GM10847 (cell line): ENCODE measurements around the gene SLC22A23.

Experiments
- POLR2A ChIP-seq: IDR thresholded peaks from 2 replicates; pipeline ENCODE4 v1.6.1; 2011; ENCODE audit not compliant: insufficient read length; ENCODE audit errors: extremely low read depth

The SLC22A23 gene

DNA sequence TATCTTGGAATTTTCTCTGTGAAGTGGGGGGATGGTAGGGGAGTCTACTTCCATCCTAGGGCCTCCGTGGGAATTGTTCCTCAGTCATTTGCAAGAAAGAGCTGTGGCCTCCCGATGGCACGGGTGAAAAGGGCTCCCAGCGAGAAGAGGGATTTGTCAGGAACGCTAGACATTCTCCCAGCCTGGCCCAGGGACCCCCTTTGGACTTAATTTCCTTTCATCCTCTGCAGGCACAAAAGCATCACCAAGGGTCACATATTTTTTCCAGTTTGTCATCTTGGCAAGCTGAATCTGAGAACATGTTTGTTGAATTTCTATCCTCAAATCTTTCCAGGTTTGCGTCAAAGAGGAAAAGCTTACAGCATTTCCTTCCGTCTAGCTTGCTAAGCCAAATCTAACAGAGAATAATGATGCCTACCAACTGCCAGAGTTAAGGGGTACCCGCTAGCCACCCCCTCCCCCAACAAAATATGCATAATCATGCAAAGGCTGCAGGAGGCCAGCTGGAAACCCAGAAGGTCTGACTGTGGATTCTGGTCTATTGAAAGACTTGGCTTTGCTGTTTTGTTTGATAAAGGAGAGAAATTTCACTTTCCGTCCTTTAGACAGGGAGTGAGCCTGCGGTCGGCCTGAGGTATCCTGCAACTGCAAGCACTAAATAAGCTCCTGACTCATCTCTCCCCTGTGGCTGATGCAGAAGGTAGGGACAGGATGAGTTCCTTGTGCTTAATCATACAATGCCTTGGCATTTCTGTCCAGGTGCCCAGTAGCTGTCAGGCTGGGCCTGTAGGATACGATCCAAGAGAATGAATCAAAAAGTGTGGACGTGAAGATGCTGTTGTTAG lies 175.0 kb downstream of the SLC22A23 start:
- TF ChIP-seq POLR2A = no peak

DNA sequence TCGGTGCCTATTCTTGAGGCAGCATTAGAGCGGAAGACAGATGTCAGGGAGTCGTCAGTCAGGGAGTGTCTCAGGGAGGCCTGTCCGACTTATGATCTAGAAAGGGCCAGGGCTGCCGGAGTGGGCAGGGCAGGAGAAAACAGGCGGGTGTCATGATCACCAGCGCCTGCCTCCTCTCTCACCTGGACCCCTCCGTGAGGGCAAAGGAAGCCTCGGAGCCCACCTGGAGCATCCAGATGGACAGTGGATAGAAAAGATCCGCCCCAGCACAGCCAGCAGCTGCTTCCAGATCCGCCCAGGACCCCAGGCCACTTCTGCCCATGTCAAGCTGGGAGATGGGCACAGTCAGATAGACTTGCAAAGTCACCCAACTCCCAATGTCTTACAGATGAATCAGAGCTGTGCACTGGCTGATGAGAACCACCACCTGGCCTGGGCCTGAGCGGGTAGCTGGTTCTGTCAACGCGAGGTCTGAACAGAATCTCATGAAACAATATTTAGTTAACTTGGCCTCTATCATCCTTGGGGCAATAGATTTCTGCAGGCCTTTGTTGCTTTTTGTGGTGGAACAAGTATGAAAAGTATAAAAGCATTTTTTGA lies 175.9 kb downstream of the SLC22A23 start:
- no peak for TF ChIP-seq POLR2A

DNA sequence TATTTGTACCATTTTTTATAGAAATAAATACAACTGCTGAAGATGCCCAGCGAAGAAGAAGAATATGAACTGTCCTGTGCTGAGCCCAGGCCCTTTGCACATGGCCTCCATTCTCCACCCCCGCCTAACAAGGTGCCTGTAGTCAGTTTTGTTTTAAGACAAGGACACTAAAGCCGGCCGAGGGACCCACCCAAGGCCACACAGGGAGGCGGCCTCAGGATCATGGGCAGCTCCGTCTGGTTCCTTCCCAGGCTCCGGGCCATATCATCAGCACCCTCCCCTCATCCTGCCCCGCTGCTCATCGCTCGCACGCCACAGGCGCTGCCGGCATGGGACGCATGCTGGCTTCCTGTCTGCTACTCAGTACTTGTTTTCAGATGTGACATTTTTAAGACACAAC lies 176.8 kb downstream of the SLC22A23 start:
- TF ChIP-seq POLR2A = no peak

- TF ChIP-seq POLR2A = no peak
Observed at GRCh38 chr6:3278691-3279090, 178.2 kb downstream of the SLC22A23 start.

- no peak for TF ChIP-seq POLR2A
Observed at GRCh38 chr6:3277851-3278416, 178.9 kb downstream of the SLC22A23 start.

DNA sequence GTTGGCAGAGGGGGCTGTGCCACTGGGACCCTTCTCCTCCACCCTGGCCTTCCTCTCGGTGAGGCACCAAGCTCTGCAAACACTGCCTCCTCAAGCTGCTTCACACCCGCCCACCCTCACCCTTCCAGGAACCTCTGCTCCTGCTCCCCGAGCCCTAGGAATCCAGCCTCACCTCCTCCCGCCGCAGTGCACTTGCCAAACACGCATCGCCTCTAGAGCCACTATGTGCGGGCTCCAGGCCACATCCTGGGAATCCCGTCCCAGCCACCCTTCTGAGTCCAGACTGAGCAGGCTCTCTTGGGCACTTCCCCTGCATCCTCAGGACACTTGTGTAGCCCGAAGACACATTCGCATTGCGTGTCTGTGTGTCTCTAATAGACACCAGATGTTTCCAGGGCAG lies 179.6 kb downstream of the SLC22A23 start:
- TF ChIP-seq POLR2A = no peak

GRCh38 chr6:3276174-3277167 lies 180.4 kb downstream of the SLC22A23 start:
- no peak for TF ChIP-seq POLR2A

- TF ChIP-seq POLR2A = no peak
Observed at GRCh38 chr6:3273707-3274521, 182.9 kb downstream of the SLC22A23 start.

DNA sequence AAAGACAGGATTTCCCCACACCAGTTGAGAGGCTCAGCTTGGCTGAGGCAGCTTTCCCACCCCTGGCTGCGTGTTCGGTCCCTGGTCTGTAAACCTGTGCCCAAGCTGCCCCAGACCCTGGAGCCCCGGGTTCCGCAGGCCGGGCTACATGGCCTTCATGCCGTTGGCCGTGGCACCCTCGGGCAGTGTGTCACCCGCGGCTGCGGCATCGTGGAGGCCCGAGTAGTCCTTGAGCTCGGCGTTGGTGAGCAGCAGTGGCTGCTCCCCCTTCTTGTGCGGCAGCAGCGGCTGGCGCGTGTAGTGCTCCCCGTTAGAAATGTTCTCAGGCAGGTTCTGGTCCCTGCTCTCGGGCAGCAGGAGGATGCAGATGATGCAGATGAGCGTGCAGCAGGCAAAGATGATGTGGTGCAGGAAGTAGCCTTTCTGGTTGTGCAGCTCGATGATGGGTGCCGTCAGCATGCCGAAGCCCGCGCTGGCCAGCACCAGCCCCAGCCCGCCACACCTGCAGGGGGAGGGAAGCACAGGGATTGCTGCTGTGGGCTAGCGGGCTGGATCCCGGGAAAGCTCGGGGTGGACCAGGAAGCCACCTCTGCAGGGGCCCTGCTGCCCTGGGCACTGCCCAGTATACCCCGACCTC lies 183.8 kb downstream of the SLC22A23 start:
- no peak for TF ChIP-seq POLR2A

- no peak for TF ChIP-seq POLR2A
Observed at GRCh38 chr6:3271756-3272155, 185.1 kb downstream of the SLC22A23 start.

DNA sequence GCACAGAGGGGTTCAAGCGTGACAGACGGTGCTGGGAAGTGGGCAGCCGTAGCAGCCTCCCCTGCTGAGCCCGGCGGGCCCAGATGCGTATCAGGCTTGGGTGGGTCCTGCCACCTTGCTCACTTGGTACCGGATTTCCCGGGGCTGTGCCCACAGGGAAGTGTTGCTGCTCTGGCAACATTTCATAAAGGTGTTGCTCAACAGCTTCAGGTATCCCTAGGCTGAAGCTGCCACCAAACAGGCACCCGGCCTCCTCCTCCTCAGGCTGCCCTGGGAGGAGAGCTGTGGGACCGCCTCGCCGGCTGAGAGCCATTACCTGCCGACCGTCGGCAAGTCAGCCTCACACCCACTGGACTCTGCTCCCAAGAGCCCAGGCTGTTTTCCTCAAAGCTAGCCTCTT lies 186.6 kb downstream of the SLC22A23 start:
- TF ChIP-seq POLR2A = no peak

DNA sequence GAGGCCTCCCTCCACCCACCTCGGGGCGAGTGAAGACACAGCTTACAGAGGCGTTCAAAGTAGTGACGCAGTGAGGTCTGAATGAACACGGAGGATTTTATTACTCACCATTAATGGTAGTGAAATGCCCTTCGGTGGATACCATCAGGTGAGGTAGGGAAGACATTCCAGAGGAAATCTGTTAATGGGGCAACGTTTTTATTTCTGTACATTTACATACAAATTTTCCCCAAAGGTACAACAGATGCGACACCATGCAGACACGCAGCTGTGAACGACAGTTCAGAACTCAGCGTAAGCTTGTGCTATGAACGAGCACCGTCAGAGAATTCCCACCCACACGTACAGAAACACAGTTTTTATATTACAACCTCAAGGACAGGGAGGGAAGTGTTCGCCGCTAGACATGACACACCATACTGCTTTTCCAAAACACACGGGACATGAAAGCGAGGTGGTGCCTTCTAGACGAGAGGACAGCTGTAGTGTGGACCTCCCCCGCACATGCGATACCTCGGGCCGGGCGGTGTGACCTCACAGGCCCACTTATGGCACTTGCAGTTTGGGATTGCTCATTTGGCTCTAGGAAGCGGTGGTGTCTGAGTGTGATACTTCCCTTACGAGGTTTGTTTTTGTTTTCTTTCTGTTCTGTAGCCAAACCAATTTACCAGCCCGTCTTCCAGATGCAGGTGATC lies 187.4 kb downstream of the SLC22A23 start:
- no peak for TF ChIP-seq POLR2A

DNA sequence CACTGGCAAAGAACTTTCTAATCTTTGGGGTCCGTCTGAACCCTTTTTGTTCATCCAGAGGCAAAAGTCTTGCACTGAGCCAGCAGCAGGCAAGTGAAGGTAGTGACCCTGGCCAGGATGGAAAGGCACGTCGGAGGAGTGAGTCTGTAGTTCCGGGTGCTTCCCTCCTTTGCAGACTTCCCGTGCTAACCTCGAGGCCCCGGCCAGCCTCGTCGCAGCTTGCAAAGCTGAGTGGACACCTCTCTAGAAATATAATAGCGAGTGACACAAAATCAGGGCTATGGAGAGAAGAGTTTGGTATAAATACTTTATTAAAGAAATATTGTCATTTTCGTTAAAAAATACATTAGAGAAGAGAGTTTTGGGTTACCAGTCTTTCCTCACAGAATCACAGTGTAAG lies 188.2 kb downstream of the SLC22A23 start:
- no peak for TF ChIP-seq POLR2A
